ENCODE measurements around the gene WDR37. TPM values are rescaled to one million over a fixed set of nuclear protein-coding genes. Genes with fewer than 3 reads are reported as not detected.

WDR37 gene
- total and polyA plus RNA-seq, 2 donors (not counting 1 experiment from before 2014, with no cell fraction given): 17.3 to 33.2 TPM

- H3K9me3 Mint-ChIP-seq (ENCODE audit: insufficient read depth): no peaks in the 10 kb centered on the region
- Histone ChIP-seq H3K36me3 (replicated peaks in 1 of 2; ENCODE audit: control extremely low read depth in 1 of 2, control insufficient read depth in 1 of 2, extremely low read depth in 1 of 2, insufficient read depth in 2 of 2, low read length in 1 of 2) (peaks cover 2 to 91% of the 10 kb centered on the region in 2 experiments), H4K20me1 (ENCODE audit: control insufficient read depth, insufficient read depth, low read length, poor library complexity, severe bottlenecking) (peaks cover 22% of the 10 kb centered on the region), H2AFZ (ENCODE audit: insufficient read depth, low read depth, low read length, poor library complexity, severe bottlenecking) (no peak overlapping the region), H3K27ac (ENCODE audit: low read length in 2 of 2) (no peak overlapping the region), H3K4me3 (ENCODE audit: control extremely low read depth in 1 of 5, extremely low read depth in 1 of 5, insufficient read depth in 1 of 5, low read depth in 2 of 5, low read length in 4 of 5) (no peak overlapping the region), H3K9ac (ENCODE audit: low read length) (no peak overlapping the region), H3K4me1 (ENCODE audit: control insufficient read depth in 2 of 2, insufficient read depth in 2 of 2, low read length in 2 of 2) (no peaks in the 10 kb centered on the region), H3K79me2 (ENCODE audit: control insufficient read depth, insufficient read depth, low read length) (peaks cover 18% of the 10 kb centered on the region), H3K9me3 (ENCODE audit: control extremely low read depth in 1 of 3, control insufficient read depth in 2 of 3, insufficient read depth in 1 of 3, low read length in 2 of 3) (no peaks in the 10 kb centered on the region), H3K27me3 (replicated peaks in 1 of 4; ENCODE audit: control extremely low read depth in 1 of 4, control insufficient read depth in 3 of 4, insufficient read depth in 4 of 4, low read length in 3 of 4) (no peaks in the 10 kb centered on the region), H3K4me2 (replicated peaks; ENCODE audit: low read depth, low read length, poor library complexity, severe bottlenecking) (no peak overlapping the region)
- intact Hi-C loops (cut with micrococcal nuclease): no loop called here
- ChIA-PET POLR2A (no interaction called here), CTCF (no interaction called here)
- H3K27ac Mint-ChIP-seq: no peak overlapping the region
- no peak for ATAC-seq (ENCODE audit: low read depth)
- H3K4me1 Mint-ChIP-seq: peaks cover 1% of the 10 kb centered on the region
- no peak overlapping the region for H3K4me3 Mint-ChIP-seq
- DNase-seq: no peak
- no peaks in the 10 kb centered on the region for H3K27me3 Mint-ChIP-seq
- WGBS (ENCODE audit: insufficient coverage): 98% methylated on average over 10 of the region's 12 CpGs
- no peak for TF ChIP-seq EZH2 (IDR thresholded peaks at IDR 0.05; ENCODE audit: borderline replicate concordance, insufficient read depth, low read depth, low read length, poor library complexity, severe bottlenecking)
- TF ChIP-seq CTCF (IDR thresholded peaks at IDR 0.05): no peak
These were observed 59.9 kb downstream of the WDR37 start for GRCh38 chr10:1116051-1116450.

- ChIA-PET CTCF (no interaction called here), POLR2A (no interaction called here)
- intact Hi-C loops (cut with micrococcal nuclease): no loop called here
- Mint-ChIP-seq H3K9me3 (ENCODE audit: insufficient read depth) (no peaks in the 10 kb centered on the region), H3K4me3 (no peak overlapping the region), H3K4me1 (no peaks in the 10 kb centered on the region), H3K27me3 (no peaks in the 10 kb centered on the region), H3K27ac (no peak overlapping the region)
- 94% methylated on average over 3 of the region's 10 CpGs for WGBS (ENCODE audit: insufficient coverage)
- Histone ChIP-seq H3K27ac (ENCODE audit: low read length in 2 of 2) (no peak overlapping the region), H3K9ac (ENCODE audit: low read length) (no peak overlapping the region), H3K36me3 (replicated peaks in 1 of 2; ENCODE audit: control extremely low read depth in 1 of 2, control insufficient read depth in 1 of 2, extremely low read depth in 1 of 2, insufficient read depth in 2 of 2, low read length in 1 of 2) (peaks cover 0 to 92% of the 10 kb centered on the region in 2 experiments), H3K4me2 (replicated peaks; ENCODE audit: low read depth, low read length, poor library complexity, severe bottlenecking) (no peak overlapping the region), H2AFZ (ENCODE audit: insufficient read depth, low read depth, low read length, poor library complexity, severe bottlenecking) (no peak overlapping the region), H3K4me1 (ENCODE audit: control insufficient read depth in 2 of 2, insufficient read depth in 2 of 2, low read length in 2 of 2) (no peaks in the 10 kb centered on the region), H3K9me3 (ENCODE audit: control extremely low read depth in 1 of 3, control insufficient read depth in 2 of 3, insufficient read depth in 1 of 3, low read length in 2 of 3) (no peaks in the 10 kb centered on the region), H3K4me3 (ENCODE audit: control extremely low read depth in 1 of 5, extremely low read depth in 1 of 5, insufficient read depth in 1 of 5, low read depth in 2 of 5, low read length in 4 of 5) (no peak overlapping the region), H4K20me1 (ENCODE audit: control insufficient read depth, insufficient read depth, low read length, poor library complexity, severe bottlenecking) (peaks cover 18% of the 10 kb centered on the region), H3K79me2 (ENCODE audit: control insufficient read depth, insufficient read depth, low read length) (peaks cover 18% of the 10 kb centered on the region), H3K27me3 (replicated peaks in 1 of 4; ENCODE audit: control extremely low read depth in 1 of 4, control insufficient read depth in 3 of 4, insufficient read depth in 4 of 4, low read length in 3 of 4) (no peaks in the 10 kb centered on the region)
- DNase-seq (no peak), ATAC-seq (ENCODE audit: low read depth) (no peak)
- no peak for TF ChIP-seq CTCF (IDR thresholded peaks at IDR 0.05)
- no peak for TF ChIP-seq EZH2 (IDR thresholded peaks at IDR 0.05; ENCODE audit: borderline replicate concordance, insufficient read depth, low read depth, low read length, poor library complexity, severe bottlenecking)
These were observed 60.6 kb downstream of the WDR37 start for GRCh38 chr10:1116696-1117280.

Data from B cell (primary cell).